ENCODE results near the gene PIK3R5.

The PIK3R5 gene

GRCh38 chr17:8875436-8875835, 90.1 kb downstream of the PIK3R5 start:
- TF ChIP-seq YY1 (IDR thresholded peaks at IDR 0.05; ENCODE audit: low read depth) (no peak), USF1 (IDR thresholded peaks at IDR 0.05) (no peak), FOXM1 (IDR thresholded peaks at IDR 0.05; ENCODE audit: borderline replicate concordance, low read depth) (no peak), TCF12 (IDR thresholded peaks at IDR 0.05; ENCODE audit: low read depth) (no peak), NFIC (IDR thresholded peaks at IDR 0.05) (no peak), CREB1 (IDR thresholded peaks at IDR 0.05; ENCODE audit: low read depth) (no peak), EGR1 (IDR thresholded peaks at IDR 0.05) (no peak)

- TF ChIP-seq CREB1 (IDR thresholded peaks at IDR 0.05; ENCODE audit: low read depth) (no peak), ZBTB7A (IDR thresholded peaks at IDR 0.05; ENCODE audit: low read depth) (no peak), EGR1 (IDR thresholded peaks at IDR 0.05) (no peak), CEBPB (IDR thresholded peaks at IDR 0.05) (no peak), YY1 (IDR thresholded peaks at IDR 0.05; ENCODE audit: low read depth) (no peak), REST (IDR thresholded peaks at IDR 0.05; ENCODE audit: low read depth) (no peak), MAX (IDR thresholded peaks at IDR 0.05) (no peak), TAF1 (IDR thresholded peaks at IDR 0.05; ENCODE audit: low read depth) (no peak)
Observed at GRCh38 chr17:8873801-8874715, 91.4 kb downstream of the PIK3R5 start.

GRCh38 chr17:8872705-8873435, 92.6 kb downstream of the PIK3R5 start:
- no peak for TF ChIP-seq TAF1 (IDR thresholded peaks at IDR 0.05; ENCODE audit: low read depth)
- no peak for TF ChIP-seq FOXM1 (IDR thresholded peaks at IDR 0.05; ENCODE audit: borderline replicate concordance, low read depth)
- no peak for TF ChIP-seq CEBPB (IDR thresholded peaks at IDR 0.05)
- no peak for TF ChIP-seq EP300 (IDR thresholded peaks at IDR 0.05; ENCODE audit: borderline replicate concordance)
- TF ChIP-seq EGR1 (IDR thresholded peaks at IDR 0.05) = no peak
- TF ChIP-seq TEAD4 (IDR thresholded peaks at IDR 0.05) = no peak
- TF ChIP-seq NFIC (IDR thresholded peaks at IDR 0.05) = no peak
- TF ChIP-seq CREB1 (IDR thresholded peaks at IDR 0.05; ENCODE audit: low read depth) = no peak
- TF ChIP-seq REST (IDR thresholded peaks at IDR 0.05; ENCODE audit: low read depth) = no peak
- no peak for TF ChIP-seq RAD21 (IDR thresholded peaks at IDR 0.05; ENCODE audit: low read depth)
- TF ChIP-seq ZBTB7A (IDR thresholded peaks at IDR 0.05; ENCODE audit: low read depth) = no peak
- no peak for TF ChIP-seq USF1 (IDR thresholded peaks at IDR 0.05)
- no peak for TF ChIP-seq TCF12 (IDR thresholded peaks at IDR 0.05; ENCODE audit: low read depth)

- TF ChIP-seq CREB1 (IDR thresholded peaks at IDR 0.05; ENCODE audit: low read depth) (no peak), ZBTB7A (IDR thresholded peaks at IDR 0.05; ENCODE audit: low read depth) (no peak), CEBPB (IDR thresholded peaks at IDR 0.05) (no peak), TCF12 (IDR thresholded peaks at IDR 0.05; ENCODE audit: low read depth) (no peak), TAF1 (IDR thresholded peaks at IDR 0.05; ENCODE audit: low read depth) (no peak), EGR1 (IDR thresholded peaks at IDR 0.05) (no peak), EP300 (IDR thresholded peaks at IDR 0.05; ENCODE audit: borderline replicate concordance) (no peak), REST (IDR thresholded peaks at IDR 0.05; ENCODE audit: low read depth) (no peak), NFIC (IDR thresholded peaks at IDR 0.05) (no peak), USF1 (IDR thresholded peaks at IDR 0.05) (no peak), MAX (IDR thresholded peaks at IDR 0.05) (no peak), TEAD4 (IDR thresholded peaks at IDR 0.05) (no peak), YY1 (IDR thresholded peaks at IDR 0.05; ENCODE audit: low read depth) (no peak), FOXM1 (IDR thresholded peaks at IDR 0.05; ENCODE audit: borderline replicate concordance, low read depth) (no peak), RAD21 (IDR thresholded peaks at IDR 0.05; ENCODE audit: low read depth) (no peak)
Observed at GRCh38 chr17:8872036-8872704, 93.3 kb downstream of the PIK3R5 start.

Measured in Ishikawa (cell line).